Melanocyte of skin (primary cell): ENCODE measurements around the gene MRAP2. TPM values are rescaled to one million over a fixed set of nuclear protein-coding genes. Genes with fewer than 3 reads are reported as not detected.

ENCODE experiments used
- total RNA-seq, 2 donors: library from RNA; depleted of rRNA; stranded (reverse); fragments of >200 nt; gene quantifications; 2 replicates each; pipeline ENCODE4 v1.2.3, GENCODE V29; 2012

The MRAP2 gene
- total RNA-seq: 1 to 10 TPM; 1.0 to 4.0 TPM

DNA sequence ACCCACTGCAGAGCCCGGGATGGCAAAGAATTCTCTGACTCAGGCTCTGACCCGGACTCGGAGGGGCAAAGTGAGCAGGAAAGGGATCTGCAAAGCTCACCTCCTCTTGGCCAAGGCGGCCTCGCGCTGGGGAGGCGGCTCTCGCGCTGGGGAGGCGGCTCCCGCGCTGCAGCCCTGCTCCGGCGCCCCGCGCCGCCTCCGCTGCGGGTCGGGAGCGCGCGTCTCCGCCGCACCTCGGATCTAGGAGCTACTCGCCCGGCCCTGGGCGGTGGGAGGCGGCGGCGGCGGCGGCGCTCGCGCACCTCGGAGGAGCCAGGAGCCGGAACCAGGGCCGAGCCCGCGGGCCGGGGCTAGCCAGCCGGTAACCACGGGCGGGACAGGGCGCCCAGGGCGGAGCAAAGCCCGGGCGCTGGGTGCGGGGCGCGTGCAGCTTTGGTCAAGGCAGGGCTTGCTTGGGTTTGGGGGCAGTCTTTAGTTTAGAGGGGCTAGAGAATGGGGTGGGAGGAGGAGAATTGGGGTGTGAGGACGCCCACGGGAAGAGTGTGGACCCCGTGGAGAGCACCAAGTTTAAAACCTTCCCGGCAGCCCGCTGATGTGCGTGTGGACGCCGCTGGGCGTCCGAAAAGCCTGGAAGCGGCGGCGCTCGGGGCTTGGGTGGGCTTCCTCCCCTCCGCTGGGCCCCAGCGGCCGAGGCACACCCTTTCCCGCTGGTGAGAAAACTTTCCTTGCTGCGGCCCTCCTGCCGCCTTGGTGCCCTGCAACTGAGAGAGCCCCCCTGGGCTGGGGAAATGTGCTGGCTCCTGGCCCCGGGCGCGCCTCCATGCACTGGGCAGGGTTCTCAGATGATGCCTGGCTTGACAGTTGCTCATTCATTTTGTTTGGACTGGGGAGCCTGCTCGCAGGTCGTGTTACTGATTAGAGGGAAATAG, at the start of gene MRAP2:
TSS of gene MRAP2 (plus strand) at position 250 of the 929 bp plus-strand sequence. CDS start 21,547 bp downstream, outside the sequence.

Other genes starting within 250 kb of the MRAP2 start
- gene RIPPLY2, start 180.4 kb upstream of the MRAP2 start, total RNA-seq: not detected
- gene CYB5R4, start 174.1 kb upstream of the MRAP2 start, total RNA-seq: 1 to 10 TPM; 7.0 to 10.0 TPM
- gene CEP162, start 193.9 kb downstream of the MRAP2 start, total RNA-seq: 1 to 10 TPM; 5.0 to 6.9 TPM